ENCODE measurements around the gene NKIRAS2.
A peak's percentile ranks its signal among the peaks of the same experiment; 100 is the strongest.

NKIRAS2 gene

GRCh38 chr17:42071810-42072209 is 51.9 kb downstream of the NKIRAS2 start:
- no peaks in the 10 kb centered on the region for H3K36me3 ChIP-seq
- H3K4me1 ChIP-seq: peaks cover 0 to 12% (median 10%) of the 10 kb centered on the region in 4 donors
- no peak for TF ChIP-seq CTCF (IDR thresholded peaks at IDR 0.05)
- H3K27ac ChIP-seq: no peak overlapping the region
- intact Hi-C loops (cut with DNase I; ENCODE audit: low total_unique reads): no loop called here
- no peak for DNase-seq
- peak overlapping the region in 1 of 2 donors; percentile 39 for H3K4me3 ChIP-seq
- no peaks in the 10 kb centered on the region for H3K9me3 ChIP-seq
- peaks cover 6 to 75% of the 10 kb centered on the region in 2 donors for H3K27me3 ChIP-seq

GRCh38 chr17:42072323-42073187 is 52.7 kb downstream of the NKIRAS2 start:
- intact Hi-C loops (cut with DNase I; ENCODE audit: low total_unique reads): no loop called here
- H3K9me3 ChIP-seq: no peaks in the 10 kb centered on the region
- peaks cover 6 to 72% of the 10 kb centered on the region in 2 donors for H3K27me3 ChIP-seq
- H3K36me3 ChIP-seq: no peaks in the 10 kb centered on the region
- no peak for TF ChIP-seq CTCF (IDR thresholded peaks at IDR 0.05)
- peaks cover 0 to 12% (median 10%) of the 10 kb centered on the region in 4 donors for H3K4me1 ChIP-seq
- no peak for DNase-seq
- no peak overlapping the region for H3K27ac ChIP-seq
- H3K4me3 ChIP-seq: peak overlapping the region in 1 of 2 donors; percentile 39
